ENCODE data around the gene VPS51. TPM values are rescaled to one million over a fixed set of nuclear protein-coding genes. Genes with fewer than 3 reads are reported as not detected.

The VPS51 gene
- total RNA-seq, 1 experiment from 2014 or later, result 89.5 TPM

GRCh38 chr11:65109231-65110198 lies 13.5 kb downstream of the VPS51 start (continued):
- TF ChIP-seq, protein P1, sequence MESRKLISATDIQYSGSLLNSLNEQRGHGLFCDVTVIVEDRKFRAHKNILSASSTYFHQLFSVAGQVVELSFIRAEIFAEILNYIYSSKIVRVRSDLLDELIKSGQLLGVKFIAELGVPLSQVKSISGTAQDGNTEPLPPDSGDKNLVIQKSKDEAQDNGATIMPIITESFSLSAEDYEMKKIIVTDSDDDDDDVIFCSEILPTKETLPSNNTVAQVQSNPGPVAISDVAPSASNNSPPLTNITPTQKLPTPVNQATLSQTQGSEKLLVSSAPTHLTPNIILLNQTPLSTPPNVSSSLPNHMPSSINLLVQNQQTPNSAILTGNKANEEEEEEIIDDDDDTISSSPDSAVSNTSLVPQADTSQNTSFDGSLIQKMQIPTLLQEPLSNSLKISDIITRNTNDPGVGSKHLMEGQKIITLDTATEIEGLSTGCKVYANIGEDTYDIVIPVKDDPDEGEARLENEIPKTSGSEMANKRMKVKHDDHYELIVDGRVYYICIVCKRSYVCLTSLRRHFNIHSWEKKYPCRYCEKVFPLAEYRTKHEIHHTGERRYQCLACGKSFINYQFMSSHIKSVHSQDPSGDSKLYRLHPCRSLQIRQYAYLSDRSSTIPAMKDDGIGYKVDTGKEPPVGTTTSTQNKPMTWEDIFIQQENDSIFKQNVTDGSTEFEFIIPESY (IDR thresholded peaks at IDR 0.05; ENCODE audit: extremely low read depth, insufficient replicate concordance, low read length), result no peak
- no peak for TF ChIP-seq CBX3 (IDR thresholded peaks at IDR 0.05; ENCODE audit: low read depth)

DNA sequence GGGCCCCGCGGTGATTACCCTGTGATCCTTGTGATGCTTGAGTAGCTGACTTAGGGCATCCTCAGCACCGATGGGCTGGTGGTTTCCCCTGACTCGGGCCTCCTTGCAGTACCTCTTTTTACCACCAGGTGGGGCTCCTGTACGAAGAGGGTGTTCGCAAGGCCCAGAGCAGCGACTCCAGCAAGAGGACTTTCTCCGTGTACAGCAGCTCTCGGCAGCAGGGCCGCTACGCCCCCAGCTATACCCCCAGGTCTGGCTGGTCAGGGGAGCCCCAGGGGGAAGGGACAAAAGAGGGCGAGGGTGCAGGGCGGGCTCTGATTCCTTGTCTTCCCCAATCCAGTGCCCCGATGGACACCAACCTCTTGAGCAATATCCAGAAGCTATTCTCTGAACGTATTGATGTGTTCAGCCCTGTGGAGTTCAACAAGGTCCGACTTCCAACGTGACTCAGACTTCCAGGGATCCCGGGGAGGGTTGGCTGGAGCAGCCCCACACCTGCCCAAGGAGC lies 14.4 kb downstream of the VPS51 start:
- intact Hi-C loops (cut with micrococcal nuclease), result loop anchor here (1.0 to 10.0 kb wide), 4 partner anchors 72 to 264 kb away; partner anchors contain the start of genes ATG2A and CAPN1
- H3K27me3 ChIP-seq (ENCODE audit: insufficient read depth, low read length), result no peaks in the 10 kb centered on the region
- peaks cover 15 to 35% of the 10 kb centered on the region in 2 experiments for H3K4me1 ChIP-seq (ENCODE audit: control insufficient read depth in 1 of 2, insufficient read depth in 2 of 2, low read length in 2 of 2)
- CTCF ChIA-PET, result interaction anchor here (0.8 to 3.2 kb wide), 15 partner anchors 12 to 266 kb away, joined by 3 to 20 read pairs (median 4); partner anchors contain the start of genes CAPN1, CDC42BPG, FAU and MRPL49
- H3K4me2 ChIP-seq (ENCODE audit: low read length), result peak overlapping the region; percentile 92
- peak overlapping the region; percentile 35; the same call in 1 of the 2 replicates for H3K9ac ChIP-seq (ENCODE audit: low read length)
- ATAC-seq (peak; percentile 44), DNase-seq (ENCODE audit: low read depth, low spot score) (no peak)
- no TSS peak for BruUV-seq (replicated peaks)
- 0 out of 4 replicates have a peak, but pooled peaks cover 0 to 4% of the 10 kb centered on the region in 2 experiments for H3K36me3 ChIP-seq (ENCODE audit: control insufficient read depth in 1 of 2, insufficient read depth in 2 of 2, low read length in 2 of 2)
- H3K9me2 ChIP-seq (ENCODE audit: insufficient read depth), result no peaks in the 10 kb centered on the region
- no peak overlapping the region for H2AFZ ChIP-seq (ENCODE audit: low read depth, low read length, poor library complexity, severe bottlenecking)
- TF ChIP-seq CTCF (IDR thresholded peaks at IDR 0.05 in 2 of 3, conservative IDR thresholded peaks at IDR 0.05 in 1 of 3; ENCODE audit: borderline replicate concordance in 1 of 3, insufficient read depth in 1 of 3, low read depth in 2 of 3, low read length in 2 of 3), result peak in 2 of 3 experiments; percentile 94 to 97; a peak in 4 of 6 replicates
- TF ChIP-seq POLR2AphosphoS5 (IDR thresholded peaks at IDR 0.05; ENCODE audit: low read depth, low read length), result no peak; the same call in 1 of the 2 replicates
- peak; percentile 25 for TF ChIP-seq YY1 (IDR thresholded peaks at IDR 0.05; ENCODE audit: extremely low read depth, insufficient replicate concordance, low read depth, low read length)
- no peaks in the 10 kb centered on the region for H3K9me3 ChIP-seq (ENCODE audit: control insufficient read depth in 1 of 2, insufficient read depth in 1 of 2, low read depth in 1 of 2, low read length in 2 of 2)
- 0 out of 2 replicates have a peak, but pooled peaks cover under 1% of the 10 kb centered on the region for H3K79me2 ChIP-seq (ENCODE audit: insufficient read depth, low read length)
- RAD21 ChIA-PET (ENCODE audit: low non-redundant PET in 1 of 2, low total read pairs in 2 of 2, uncharacterized antibody in 2 of 2, unreplicated experiment in 2 of 2), result no interaction called here
- H4K20me1 ChIP-seq (ENCODE audit: insufficient read depth), result no peaks in the 10 kb centered on the region
- POLR2A ChIA-PET, result interaction anchor here (1.9 to 3.7 kb wide), 2 partner anchors 12 to 13 kb away, joined by 20 to 21 read pairs; partner anchors contain the start of genes FAU, MRPL49 and VPS51
- H3K4me3 ChIP-seq (replicated peaks in 1 of 2; ENCODE audit: low read depth in 1 of 2, low read length in 2 of 2), result no peak overlapping the region
- peak overlapping the region; percentile 82 for H3K27ac ChIP-seq (ENCODE audit: low read depth, low read length)

Data from HCT116 (cell line).